ENCODE data around the gene TIAM2. TPM values are rescaled to one million over a fixed set of nuclear protein-coding genes. Genes with fewer than 3 reads are reported as not detected.

TIAM2 gene
- total and polyA plus RNA-seq, 12 donors: 4.0 to 24.7 (median 8.8) TPM

DNA sequence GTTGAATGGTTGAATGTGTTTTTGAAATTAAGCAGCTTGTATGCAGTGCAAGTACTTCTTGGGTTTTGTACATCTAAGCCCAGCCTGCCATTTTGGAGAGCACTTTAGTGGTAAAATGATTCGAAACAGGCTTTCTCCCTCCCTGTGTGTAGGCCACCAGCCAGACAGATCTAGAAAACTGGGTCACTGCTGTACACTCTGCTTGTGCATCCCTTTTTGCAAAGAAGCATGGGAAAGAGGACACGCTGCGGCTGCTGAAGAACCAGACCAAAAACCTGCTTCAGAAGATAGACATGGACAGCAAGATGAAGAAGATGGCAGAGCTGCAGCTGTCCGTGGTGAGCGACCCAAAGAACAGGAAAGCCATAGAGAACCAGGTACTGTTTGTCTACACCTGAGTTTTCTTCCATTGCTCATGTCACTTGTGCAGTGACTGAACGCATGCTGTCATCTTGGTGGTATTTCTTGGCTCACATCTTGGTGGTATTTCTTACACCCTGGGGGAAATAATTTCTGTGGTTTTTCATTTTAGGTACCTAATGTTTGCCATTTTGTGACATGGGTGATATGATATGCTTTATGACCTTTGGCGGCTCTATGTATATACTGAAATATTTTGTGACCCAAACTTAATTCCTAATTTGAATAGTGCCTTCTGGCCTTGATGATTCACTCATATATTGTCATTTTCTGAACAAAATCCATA, 153.0 kb downstream of the TIAM2 start:
- WGBS, 4 donors: 92 to 94% (median 93%) methylated on average over 7 of the region's 7 CpGs
- no peak for DNase-seq
- Histone ChIP-seq H3K4me3 (no peak overlapping the region), H3K4me1 (replicated peaks in 1 of 2) (peaks cover 0 to 7% of the 10 kb centered on the region in 2 donors), H3K36me3 (replicated peaks in 1 of 2) (no peaks in the 10 kb centered on the region), H3K27ac (no peak overlapping the region), H3K27me3 (no peaks in the 10 kb centered on the region), H3K9me3 (replicated peaks in 1 of 3) (no peaks in the 10 kb centered on the region)
- intact Hi-C loops (cut with DNase I): no loop called here
- TF ChIP-seq CTCF (IDR thresholded peaks at IDR 0.05) (no peak), POLR2A (IDR thresholded peaks at IDR 0.05) (no peak)

GRCh38 chr6:155150967-155151671, 156.0 kb downstream of the TIAM2 start:
- no peaks in the 10 kb centered on the region for H3K27me3 ChIP-seq
- H3K36me3 ChIP-seq (replicated peaks in 1 of 2): no peaks in the 10 kb centered on the region
- WGBS, 4 donors: 84 to 92% (median 88%) methylated on average over 9 of the region's 9 CpGs
- intact Hi-C loops (cut with DNase I): no loop called here
- H3K9me3 ChIP-seq (replicated peaks in 1 of 3): no peaks in the 10 kb centered on the region
- H3K4me1 ChIP-seq (replicated peaks in 1 of 2): no peaks in the 10 kb centered on the region
- no peak overlapping the region for H3K4me3 ChIP-seq
- H3K27ac ChIP-seq: no peak overlapping the region
- DNase-seq: no peak
- TF ChIP-seq CTCF (IDR thresholded peaks at IDR 0.05): no peak
- TF ChIP-seq POLR2A (IDR thresholded peaks at IDR 0.05): no peak

- intact Hi-C loops (cut with DNase I): no loop called here
- Histone ChIP-seq H3K27me3 (no peaks in the 10 kb centered on the region), H3K36me3 (replicated peaks in 1 of 2) (no peaks in the 10 kb centered on the region), H3K9me3 (replicated peaks in 1 of 3) (no peaks in the 10 kb centered on the region), H3K4me3 (no peak overlapping the region), H3K4me1 (replicated peaks in 1 of 2) (no peaks in the 10 kb centered on the region), H3K27ac (no peak overlapping the region)
- 83 to 88% (median 85%) methylated on average over 11 of the region's 11 CpGs for WGBS, 4 donors
- TF ChIP-seq POLR2A (IDR thresholded peaks at IDR 0.05) (no peak), CTCF (IDR thresholded peaks at IDR 0.05) (no peak)
- DNase-seq: no peak
Measured at GRCh38 chr6:155152211-155153076, 157.3 kb downstream of the TIAM2 start.

Data from adrenal gland (tissue), 12 donors.